ENCODE data around the gene R3HDM1. TPM values are rescaled to one million over a fixed set of nuclear protein-coding genes. Genes with fewer than 3 reads are reported as not detected.

R3HDM1 gene
- total and polyA plus RNA-seq, 2 donors: 13.5 to 27.5 TPM

GRCh38 chr2:135732561-135732960 is 201.3 kb downstream of the R3HDM1 start:
- Histone ChIP-seq H3K27ac (ENCODE audit: low read depth) (no peak overlapping the region), H3K36me3 (ENCODE audit: insufficient read depth) (no peaks in the 10 kb centered on the region), H3K4me3 (ENCODE audit: low read depth, low read length) (no peak overlapping the region), H3K4me1 (ENCODE audit: insufficient read depth) (no peaks in the 10 kb centered on the region)
- DNase-seq (ENCODE audit: extremely low spot score): no peak
- 87% methylated on average over 5 of the region's 5 CpGs for WGBS

GRCh38 chr2:135733045-135733444 is 201.8 kb downstream of the R3HDM1 start:
- no peak overlapping the region for H3K27ac ChIP-seq (ENCODE audit: low read depth)
- no peaks in the 10 kb centered on the region for H3K4me1 ChIP-seq (ENCODE audit: insufficient read depth)
- H3K36me3 ChIP-seq (ENCODE audit: insufficient read depth): no peaks in the 10 kb centered on the region
- 91% methylated on average over 2 of the region's 2 CpGs for WGBS
- no peak for DNase-seq (ENCODE audit: extremely low spot score)
- H3K4me3 ChIP-seq (ENCODE audit: low read depth, low read length): no peak overlapping the region

GRCh38 chr2:135736546-135736945 is 205.3 kb downstream of the R3HDM1 start:
- no peak for DNase-seq (ENCODE audit: extremely low spot score)
- Histone ChIP-seq H3K4me1 (ENCODE audit: insufficient read depth) (no peaks in the 10 kb centered on the region), H3K4me3 (ENCODE audit: low read depth, low read length) (no peak overlapping the region), H3K36me3 (ENCODE audit: insufficient read depth) (no peaks in the 10 kb centered on the region), H3K27ac (ENCODE audit: low read depth) (no peak overlapping the region)
- WGBS: 94% methylated on average over 5 of the region's 5 CpGs

GRCh38 chr2:135740206-135740605 is 208.9 kb downstream of the R3HDM1 start:
- Histone ChIP-seq H3K36me3 (ENCODE audit: insufficient read depth) (no peaks in the 10 kb centered on the region), H3K4me3 (ENCODE audit: low read depth, low read length) (no peak overlapping the region), H3K4me1 (ENCODE audit: insufficient read depth) (no peaks in the 10 kb centered on the region), H3K27ac (ENCODE audit: low read depth) (no peak overlapping the region)
- no peak for DNase-seq (ENCODE audit: extremely low spot score)
- WGBS: 87% methylated on average over 3 of the region's 3 CpGs

- Histone ChIP-seq H3K4me1 (ENCODE audit: insufficient read depth) (no peaks in the 10 kb centered on the region), H3K27ac (ENCODE audit: low read depth) (no peak overlapping the region), H3K36me3 (ENCODE audit: insufficient read depth) (no peaks in the 10 kb centered on the region), H3K4me3 (ENCODE audit: low read depth, low read length) (no peak overlapping the region)
- no peak for DNase-seq (ENCODE audit: extremely low spot score)
- 81% methylated on average over 11 of the region's 11 CpGs for WGBS
These were observed 209.7 kb downstream of the R3HDM1 start for GRCh38 chr2:135741043-135741394.

- WGBS: 1% methylated on average over 93 of the region's 93 CpGs
- H3K4me1 ChIP-seq (ENCODE audit: insufficient read depth): no peaks in the 10 kb centered on the region
- peak within 1 kb of the TSS; percentile 99 for H3K27ac ChIP-seq (ENCODE audit: low read depth)
- DNase-seq (ENCODE audit: extremely low spot score): peak; percentile 93
- H3K4me3 ChIP-seq (ENCODE audit: low read depth, low read length): peak within 1 kb of the TSS; percentile 86
- H3K36me3 ChIP-seq (ENCODE audit: insufficient read depth): no peaks in the 10 kb centered on the region
These were observed 210.4 kb downstream of the R3HDM1 start, which contains the start of gene UBXN4 for GRCh38 chr2:135741395-135742324. Gene UBXN4 (plus strand): TSS chr2:135741855. CDS start chr2:135741930, 75 bp downstream.

GRCh38 chr2:135742325-135742757 is 211.1 kb downstream of the R3HDM1 start:
- Histone ChIP-seq H3K4me3 (ENCODE audit: low read depth, low read length) (peak overlapping the region; percentile 86), H3K27ac (ENCODE audit: low read depth) (peak overlapping the region; percentile 99), H3K4me1 (ENCODE audit: insufficient read depth) (no peaks in the 10 kb centered on the region), H3K36me3 (ENCODE audit: insufficient read depth) (no peaks in the 10 kb centered on the region)
- under 1% methylated on average over 34 of the region's 34 CpGs for WGBS
- peak; percentile 32 for DNase-seq (ENCODE audit: extremely low spot score)

- no peak for DNase-seq (ENCODE audit: extremely low spot score)
- no peaks in the 10 kb centered on the region for H3K4me1 ChIP-seq (ENCODE audit: insufficient read depth)
- no peak overlapping the region for H3K4me3 ChIP-seq (ENCODE audit: low read depth, low read length)
- H3K27ac ChIP-seq (ENCODE audit: low read depth): no peak overlapping the region
- peaks cover 2% of the 10 kb centered on the region for H3K36me3 ChIP-seq (ENCODE audit: insufficient read depth)
- 40% methylated on average over 1 of the region's 1 CpG for WGBS
These were observed 212.6 kb downstream of the R3HDM1 start for GRCh38 chr2:135743860-135744259.

- no peak for DNase-seq (ENCODE audit: extremely low spot score)
- H3K4me3 ChIP-seq (ENCODE audit: low read depth, low read length): no peak overlapping the region
- peaks cover 2% of the 10 kb centered on the region for H3K36me3 ChIP-seq (ENCODE audit: insufficient read depth)
- H3K27ac ChIP-seq (ENCODE audit: low read depth): no peak overlapping the region
- H3K4me1 ChIP-seq (ENCODE audit: insufficient read depth): no peaks in the 10 kb centered on the region
- WGBS: 82% methylated on average over 5 of the region's 5 CpGs
These were observed 213.6 kb downstream of the R3HDM1 start for GRCh38 chr2:135744760-135745314.

GRCh38 chr2:135745545-135745944 is 214.3 kb downstream of the R3HDM1 start:
- H3K27ac ChIP-seq (ENCODE audit: low read depth): no peak overlapping the region

GRCh38 chr2:135755573-135755972 is 224.3 kb downstream of the R3HDM1 start:
- Histone ChIP-seq H3K4me3 (ENCODE audit: low read depth, low read length) (no peak overlapping the region), H3K4me1 (ENCODE audit: insufficient read depth) (no peaks in the 10 kb centered on the region), H3K27ac (ENCODE audit: low read depth) (no peak overlapping the region), H3K36me3 (ENCODE audit: insufficient read depth) (peaks cover 12% of the 10 kb centered on the region)
- WGBS: 98% methylated on average over 2 of the region's 2 CpGs
- DNase-seq (ENCODE audit: extremely low spot score): no peak

More at GRCh38 chr2:135745545-135745944, 214.3 kb downstream of the R3HDM1 start:
- Histone ChIP-seq H3K36me3 (ENCODE audit: insufficient read depth) (peaks cover 2% of the 10 kb centered on the region), H3K4me1 (ENCODE audit: insufficient read depth) (no peaks in the 10 kb centered on the region), H3K4me3 (ENCODE audit: low read depth, low read length) (no peak overlapping the region)
- DNase-seq (ENCODE audit: extremely low spot score): no peak
- 66% methylated on average over 4 of the region's 4 CpGs for WGBS

- no peak overlapping the region for H3K27ac ChIP-seq (ENCODE audit: low read depth)
- 97% methylated on average over 1 of the region's 1 CpG for WGBS
- no peak overlapping the region for H3K4me3 ChIP-seq (ENCODE audit: low read depth, low read length)
- peaks cover 12% of the 10 kb centered on the region for H3K36me3 ChIP-seq (ENCODE audit: insufficient read depth)
- H3K4me1 ChIP-seq (ENCODE audit: insufficient read depth): no peaks in the 10 kb centered on the region
- DNase-seq (ENCODE audit: extremely low spot score): no peak
These were observed 225.4 kb downstream of the R3HDM1 start for GRCh38 chr2:135756692-135757091.

GRCh38 chr2:135762022-135762421 is 230.7 kb downstream of the R3HDM1 start:
- Histone ChIP-seq H3K4me3 (ENCODE audit: low read depth, low read length) (no peak overlapping the region), H3K27ac (ENCODE audit: low read depth) (no peak overlapping the region), H3K4me1 (ENCODE audit: insufficient read depth) (no peaks in the 10 kb centered on the region), H3K36me3 (ENCODE audit: insufficient read depth) (peaks cover 12% of the 10 kb centered on the region)
- no peak for DNase-seq (ENCODE audit: extremely low spot score)

- peaks cover 12% of the 10 kb centered on the region for H3K36me3 ChIP-seq (ENCODE audit: insufficient read depth)
- WGBS: 93% methylated on average over 1 of the region's 1 CpG
- H3K27ac ChIP-seq (ENCODE audit: low read depth): no peak overlapping the region
- DNase-seq (ENCODE audit: extremely low spot score): no peak
- no peaks in the 10 kb centered on the region for H3K4me1 ChIP-seq (ENCODE audit: insufficient read depth)
- H3K4me3 ChIP-seq (ENCODE audit: low read depth, low read length): no peak overlapping the region
These were observed 231.2 kb downstream of the R3HDM1 start for GRCh38 chr2:135762530-135762929.
